ENCODE results near the gene ARL14EPL.

DNA sequence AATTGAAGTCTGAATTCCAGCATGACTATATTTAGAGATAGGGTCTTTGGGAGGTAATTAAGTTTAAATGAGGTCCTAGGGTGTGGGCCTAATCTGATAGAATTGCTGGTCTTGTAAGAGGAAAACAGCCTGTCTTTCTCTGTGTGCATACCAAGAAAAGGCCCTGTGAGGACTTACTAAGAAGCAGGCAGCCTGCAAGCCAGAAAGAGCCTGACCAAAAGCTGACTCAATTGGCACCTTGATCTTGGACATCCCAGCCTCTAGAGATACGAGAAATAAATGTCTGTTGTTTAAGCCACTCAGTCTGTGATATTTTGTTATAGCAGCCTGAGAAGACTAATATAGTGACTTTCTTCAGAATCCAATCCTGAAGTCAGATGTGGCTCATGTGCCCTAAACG lies 14.6 kb downstream of the ARL14EPL start:
- no peak for TF ChIP-seq POLR2A (IDR thresholded peaks at IDR 0.05)
- TF ChIP-seq, protein P1, sequence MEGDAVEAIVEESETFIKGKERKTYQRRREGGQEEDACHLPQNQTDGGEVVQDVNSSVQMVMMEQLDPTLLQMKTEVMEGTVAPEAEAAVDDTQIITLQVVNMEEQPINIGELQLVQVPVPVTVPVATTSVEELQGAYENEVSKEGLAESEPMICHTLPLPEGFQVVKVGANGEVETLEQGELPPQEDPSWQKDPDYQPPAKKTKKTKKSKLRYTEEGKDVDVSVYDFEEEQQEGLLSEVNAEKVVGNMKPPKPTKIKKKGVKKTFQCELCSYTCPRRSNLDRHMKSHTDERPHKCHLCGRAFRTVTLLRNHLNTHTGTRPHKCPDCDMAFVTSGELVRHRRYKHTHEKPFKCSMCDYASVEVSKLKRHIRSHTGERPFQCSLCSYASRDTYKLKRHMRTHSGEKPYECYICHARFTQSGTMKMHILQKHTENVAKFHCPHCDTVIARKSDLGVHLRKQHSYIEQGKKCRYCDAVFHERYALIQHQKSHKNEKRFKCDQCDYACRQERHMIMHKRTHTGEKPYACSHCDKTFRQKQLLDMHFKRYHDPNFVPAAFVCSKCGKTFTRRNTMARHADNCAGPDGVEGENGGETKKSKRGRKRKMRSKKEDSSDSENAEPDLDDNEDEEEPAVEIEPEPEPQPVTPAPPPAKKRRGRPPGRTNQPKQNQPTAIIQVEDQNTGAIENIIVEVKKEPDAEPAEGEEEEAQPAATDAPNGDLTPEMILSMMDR (IDR thresholded peaks at IDR 0.05) = no peak
